K562 (cell line): ENCODE measurements around the gene SOCS7. TPM values are rescaled to one million over a fixed set of nuclear protein-coding genes. Genes with fewer than 3 reads are reported as not detected.

ENCODE experiments used
- ATF1 ChIP-seq, 2 experiments: fragments of 450-650 bp in 1 of 2; IDR thresholded peaks; 2 replicates each; pipeline ENCODE4 v1.6.1; 2016; ENCODE audit warnings: missing compliant biosample characterization in 1 of 2, missing genetic modification characterization in 1 of 2
- ATF7 ChIP-seq: fragments of 450-650 bp; IDR thresholded peaks from 2 replicates; pipeline ENCODE4 v1.7.1; 2014; ENCODE audit warnings: mild to moderate bottlenecking, moderate library complexity
- BACH1 ChIP-seq: fragments of 200-800 bp; sonication (Bioruptor generic); IDR thresholded peaks from 2 replicates; pipeline ENCODE4 v1.6.1; 2016; ENCODE audit warnings: missing genetic modification characterization, missing compliant biosample characterization
- CREBBP ChIP-seq: IDR thresholded peaks from one replicate; pipeline ENCODE4 v1.6.1; 2012; ENCODE audit warnings: low read depth, mild to moderate bottlenecking, control low read depth, inconsistent platforms, low read length
- DPF2 ChIP-seq: fragments of 450-650 bp; IDR thresholded peaks from 2 replicates; pipeline ENCODE4 v1.6.1; 2016
- HMBOX1 ChIP-seq: sonication (generic); IDR thresholded peaks from 2 replicates; pipeline ENCODE4 v1.6.1; 2016
- KDM1A ChIP-seq, 2 experiments: fragments of 450-650 bp; IDR thresholded peaks; 2 replicates each; pipeline ENCODE4 v1.6.1; 2016; ENCODE audit warnings: mild to moderate bottlenecking in 2 of 2
- MAZ ChIP-seq, 2 experiments: fragments of 450-650 bp in 1 of 2; sonication (generic) in 1 of 2; formaldehyde crosslinking; IDR thresholded peaks in 1 of 2; conservative IDR thresholded peaks in 1 of 2; 2 replicates each; pipeline versions ENCODE4 v1.4.0 to v1.5.0; 2020; ENCODE audit warnings: mild to moderate bottlenecking in 1 of 2, missing genetic modification reagents in 1 of 2
- NONO ChIP-seq, 2 experiments: fragments of 200-400 bp in 1 of 2; fragments of 450-650 bp in 1 of 2; formaldehyde crosslinking in 1 of 2; IDR thresholded peaks; 2 replicates each; pipeline ENCODE4 v1.6.1; 2017; ENCODE audit warnings: low read depth in 2 of 2, mild to moderate bottlenecking in 2 of 2, moderate library complexity in 2 of 2, low read length in 1 of 2
- POLR2A ChIP-seq: fragments of 450-650 bp; conservative IDR thresholded peaks from 2 replicates; pipeline ENCODE4 v1.6.1; 2016
- SMARCE1 ChIP-seq: fragments of 450-650 bp; IDR thresholded peaks from 2 replicates; pipeline ENCODE4 v1.7.1; 2016; ENCODE audit warnings: mild to moderate bottlenecking
- STAG1 ChIP-seq: sonication (generic); formaldehyde crosslinking; IDR thresholded peaks from 2 replicates; pipeline ENCODE4 v1.5.0; 2020; ENCODE audit warnings: missing genetic modification reagents, borderline replicate concordance
- TCF7L2 ChIP-seq: fragments of 150-350 bp; IDR thresholded peaks from 2 replicates; pipeline ENCODE4 v1.6.1; 2016; ENCODE audit warnings: low read depth, mild to moderate bottlenecking, low read length, moderate library complexity
- ZNF274 ChIP-seq: IDR thresholded peaks from 2 replicates; pipeline ENCODE4 v1.6.1; 2011; ENCODE audit warnings: low read depth, mild to moderate bottlenecking, low read length, moderate library complexity, borderline replicate concordance
- ZNF699 ChIP-seq: fragments of 250-450 bp; sonication (Bioruptor Pico); IDR thresholded peaks from 2 replicates; pipeline ENCODE4 v1.8.0; 2021; ENCODE audit warnings: mild to moderate bottlenecking, moderate library complexity; ENCODE audit not compliant: insufficient replicate concordance
- ZNF76 ChIP-seq: fragments of 250-450 bp; sonication (Bioruptor Pico); IDR thresholded peaks from 2 replicates; pipeline ENCODE4 v1.4.0; 2020; ENCODE audit warnings: mild to moderate bottlenecking, moderate library complexity, borderline replicate concordance
- polyA plus RNA-seq, 8 experiments: library from polyadenylated mRNA; depleted of rRNA in 4 of 8; stranded (reverse) in 5 of 8; unstranded in 3 of 8; fragments of >200 nt; fragmentation: Nextera tagmentation in 2 of 8; fragmentation: Illumina TruSeq in 1 of 8; extraction: Ambion mirVana in 2 of 8; extraction: Trizol in 1 of 8; gene quantifications; 2 replicates each; pipeline versions ENCODE4 v1.2.1 to v1.2.3, GENCODE V29; 2011 to 2014; ENCODE audit warnings: inconsistent platforms in 1 of 8, missing spikeins in 1 of 8
- total RNA-seq, 7 experiments: library from RNA; depleted of rRNA in 6 of 7; stranded (reverse); fragments of >200 nt in 6 of 7; fragmentation: Illumina TruSeq in 2 of 7; extraction: Trizol in 2 of 7; gene quantifications; 2 replicates each; pipeline versions ENCODE4 v1.2.1 to v1.2.3, GENCODE V29; 2011 to 2021; ENCODE audit warnings: low replicate concordance in 1 of 7
- TF ChIP-seq, protein P1 (sequence below): fragments of 450-650 bp; IDR thresholded peaks from 2 replicates; pipeline ENCODE4 v1.6.1; 2016; ENCODE audit warnings: mild to moderate bottlenecking, moderate library complexity

The SOCS7 gene
- total and polyA plus RNA-seq, 9 of the 15 experiments (the other 6 are each of a cell fraction or from before 2014, with no cell fraction given), result 0.94 to 14.5 (median 8.2) TPM

- TF ChIP-seq CREBBP, result no peak
- peak; percentile 46; the same call in 1 of the 2 replicates for TF ChIP-seq SMARCE1
- no peak for TF ChIP-seq ZNF699
- TF ChIP-seq POLR2A, result no peak
- TF ChIP-seq, protein P1, sequence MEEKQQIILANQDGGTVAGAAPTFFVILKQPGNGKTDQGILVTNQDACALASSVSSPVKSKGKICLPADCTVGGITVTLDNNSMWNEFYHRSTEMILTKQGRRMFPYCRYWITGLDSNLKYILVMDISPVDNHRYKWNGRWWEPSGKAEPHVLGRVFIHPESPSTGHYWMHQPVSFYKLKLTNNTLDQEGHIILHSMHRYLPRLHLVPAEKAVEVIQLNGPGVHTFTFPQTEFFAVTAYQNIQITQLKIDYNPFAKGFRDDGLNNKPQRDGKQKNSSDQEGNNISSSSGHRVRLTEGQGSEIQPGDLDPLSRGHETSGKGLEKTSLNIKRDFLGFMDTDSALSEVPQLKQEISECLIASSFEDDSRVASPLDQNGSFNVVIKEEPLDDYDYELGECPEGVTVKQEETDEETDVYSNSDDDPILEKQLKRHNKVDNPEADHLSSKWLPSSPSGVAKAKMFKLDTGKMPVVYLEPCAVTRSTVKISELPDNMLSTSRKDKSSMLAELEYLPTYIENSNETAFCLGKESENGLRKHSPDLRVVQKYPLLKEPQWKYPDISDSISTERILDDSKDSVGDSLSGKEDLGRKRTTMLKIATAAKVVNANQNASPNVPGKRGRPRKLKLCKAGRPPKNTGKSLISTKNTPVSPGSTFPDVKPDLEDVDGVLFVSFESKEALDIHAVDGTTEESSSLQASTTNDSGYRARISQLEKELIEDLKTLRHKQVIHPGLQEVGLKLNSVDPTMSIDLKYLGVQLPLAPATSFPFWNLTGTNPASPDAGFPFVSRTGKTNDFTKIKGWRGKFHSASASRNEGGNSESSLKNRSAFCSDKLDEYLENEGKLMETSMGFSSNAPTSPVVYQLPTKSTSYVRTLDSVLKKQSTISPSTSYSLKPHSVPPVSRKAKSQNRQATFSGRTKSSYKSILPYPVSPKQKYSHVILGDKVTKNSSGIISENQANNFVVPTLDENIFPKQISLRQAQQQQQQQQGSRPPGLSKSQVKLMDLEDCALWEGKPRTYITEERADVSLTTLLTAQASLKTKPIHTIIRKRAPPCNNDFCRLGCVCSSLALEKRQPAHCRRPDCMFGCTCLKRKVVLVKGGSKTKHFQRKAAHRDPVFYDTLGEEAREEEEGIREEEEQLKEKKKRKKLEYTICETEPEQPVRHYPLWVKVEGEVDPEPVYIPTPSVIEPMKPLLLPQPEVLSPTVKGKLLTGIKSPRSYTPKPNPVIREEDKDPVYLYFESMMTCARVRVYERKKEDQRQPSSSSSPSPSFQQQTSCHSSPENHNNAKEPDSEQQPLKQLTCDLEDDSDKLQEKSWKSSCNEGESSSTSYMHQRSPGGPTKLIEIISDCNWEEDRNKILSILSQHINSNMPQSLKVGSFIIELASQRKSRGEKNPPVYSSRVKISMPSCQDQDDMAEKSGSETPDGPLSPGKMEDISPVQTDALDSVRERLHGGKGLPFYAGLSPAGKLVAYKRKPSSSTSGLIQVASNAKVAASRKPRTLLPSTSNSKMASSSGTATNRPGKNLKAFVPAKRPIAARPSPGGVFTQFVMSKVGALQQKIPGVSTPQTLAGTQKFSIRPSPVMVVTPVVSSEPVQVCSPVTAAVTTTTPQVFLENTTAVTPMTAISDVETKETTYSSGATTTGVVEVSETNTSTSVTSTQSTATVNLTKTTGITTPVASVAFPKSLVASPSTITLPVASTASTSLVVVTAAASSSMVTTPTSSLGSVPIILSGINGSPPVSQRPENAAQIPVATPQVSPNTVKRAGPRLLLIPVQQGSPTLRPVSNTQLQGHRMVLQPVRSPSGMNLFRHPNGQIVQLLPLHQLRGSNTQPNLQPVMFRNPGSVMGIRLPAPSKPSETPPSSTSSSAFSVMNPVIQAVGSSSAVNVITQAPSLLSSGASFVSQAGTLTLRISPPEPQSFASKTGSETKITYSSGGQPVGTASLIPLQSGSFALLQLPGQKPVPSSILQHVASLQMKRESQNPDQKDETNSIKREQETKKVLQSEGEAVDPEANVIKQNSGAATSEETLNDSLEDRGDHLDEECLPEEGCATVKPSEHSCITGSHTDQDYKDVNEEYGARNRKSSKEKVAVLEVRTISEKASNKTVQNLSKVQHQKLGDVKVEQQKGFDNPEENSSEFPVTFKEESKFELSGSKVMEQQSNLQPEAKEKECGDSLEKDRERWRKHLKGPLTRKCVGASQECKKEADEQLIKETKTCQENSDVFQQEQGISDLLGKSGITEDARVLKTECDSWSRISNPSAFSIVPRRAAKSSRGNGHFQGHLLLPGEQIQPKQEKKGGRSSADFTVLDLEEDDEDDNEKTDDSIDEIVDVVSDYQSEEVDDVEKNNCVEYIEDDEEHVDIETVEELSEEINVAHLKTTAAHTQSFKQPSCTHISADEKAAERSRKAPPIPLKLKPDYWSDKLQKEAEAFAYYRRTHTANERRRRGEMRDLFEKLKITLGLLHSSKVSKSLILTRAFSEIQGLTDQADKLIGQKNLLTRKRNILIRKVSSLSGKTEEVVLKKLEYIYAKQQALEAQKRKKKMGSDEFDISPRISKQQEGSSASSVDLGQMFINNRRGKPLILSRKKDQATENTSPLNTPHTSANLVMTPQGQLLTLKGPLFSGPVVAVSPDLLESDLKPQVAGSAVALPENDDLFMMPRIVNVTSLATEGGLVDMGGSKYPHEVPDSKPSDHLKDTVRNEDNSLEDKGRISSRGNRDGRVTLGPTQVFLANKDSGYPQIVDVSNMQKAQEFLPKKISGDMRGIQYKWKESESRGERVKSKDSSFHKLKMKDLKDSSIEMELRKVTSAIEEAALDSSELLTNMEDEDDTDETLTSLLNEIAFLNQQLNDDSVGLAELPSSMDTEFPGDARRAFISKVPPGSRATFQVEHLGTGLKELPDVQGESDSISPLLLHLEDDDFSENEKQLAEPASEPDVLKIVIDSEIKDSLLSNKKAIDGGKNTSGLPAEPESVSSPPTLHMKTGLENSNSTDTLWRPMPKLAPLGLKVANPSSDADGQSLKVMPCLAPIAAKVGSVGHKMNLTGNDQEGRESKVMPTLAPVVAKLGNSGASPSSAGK, result no peak
- TF ChIP-seq ZNF76 (CRISPR knock-in tag), result peak; percentile 66; the same call in 1 of the 2 replicates
- TF ChIP-seq ATF7, result 0 out of 2 replicates have a peak, but pooled peaks have one; percentile 24
- no peak for TF ChIP-seq ATF1 (CRISPR knock-in tag; IDR thresholded peaks at IDR 0.05)
- TF ChIP-seq ATF1 (tag; IDR thresholded peaks at IDR 0.05), result no peak
- TF ChIP-seq TCF7L2, result no peak
- no peak for TF ChIP-seq BACH1 (tag)
- TF ChIP-seq ZNF274, result no peak
- TF ChIP-seq HMBOX1, result peak; percentile 29; the same call in 1 of the 2 replicates
- no peak for TF ChIP-seq NONO (IDR thresholded peaks at IDR 0.05; ENCODE audit: low read depth in 2 of 2, low read length in 1 of 2)
- peak; percentile 72 for TF ChIP-seq DPF2
- TF ChIP-seq MAZ (CRISPR knock-in tag; conservative IDR thresholded peaks at IDR 0.05 in 1 of 2, IDR thresholded peaks at IDR 0.05 in 1 of 2), result peak in 1 of 2 experiments; percentile 16; a peak in 1 of 4 replicates
- no peak for TF ChIP-seq STAG1
- TF ChIP-seq KDM1A (IDR thresholded peaks at IDR 0.05), result peak; percentile 47 to 72; a peak in 3 of 4 replicates
Observed at GRCh38 chr17:38417210-38417951, 65.7 kb downstream of the SOCS7 start (continued).
